ENCODE results near the gene BECN2.

DNA sequence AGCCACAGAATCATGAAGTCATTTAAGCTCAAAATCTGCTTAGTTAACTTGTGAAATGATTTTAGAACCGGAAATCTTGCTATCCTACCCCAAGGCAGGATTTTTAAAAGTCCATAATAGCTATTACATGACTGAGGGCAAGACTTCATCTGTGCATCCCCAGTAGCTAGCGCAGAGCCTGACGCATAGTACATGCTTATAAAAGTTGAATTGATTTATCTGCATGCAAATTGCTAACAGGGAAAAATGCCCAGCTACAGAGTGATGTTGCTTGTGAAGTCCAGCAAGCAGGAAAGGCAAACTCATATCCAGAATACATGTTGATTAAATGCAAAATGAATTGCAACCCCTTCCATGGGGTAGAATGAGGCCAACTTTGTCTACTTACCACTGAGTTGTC, 49.4 kb downstream of the BECN2 start:
- TF ChIP-seq, protein P1, sequence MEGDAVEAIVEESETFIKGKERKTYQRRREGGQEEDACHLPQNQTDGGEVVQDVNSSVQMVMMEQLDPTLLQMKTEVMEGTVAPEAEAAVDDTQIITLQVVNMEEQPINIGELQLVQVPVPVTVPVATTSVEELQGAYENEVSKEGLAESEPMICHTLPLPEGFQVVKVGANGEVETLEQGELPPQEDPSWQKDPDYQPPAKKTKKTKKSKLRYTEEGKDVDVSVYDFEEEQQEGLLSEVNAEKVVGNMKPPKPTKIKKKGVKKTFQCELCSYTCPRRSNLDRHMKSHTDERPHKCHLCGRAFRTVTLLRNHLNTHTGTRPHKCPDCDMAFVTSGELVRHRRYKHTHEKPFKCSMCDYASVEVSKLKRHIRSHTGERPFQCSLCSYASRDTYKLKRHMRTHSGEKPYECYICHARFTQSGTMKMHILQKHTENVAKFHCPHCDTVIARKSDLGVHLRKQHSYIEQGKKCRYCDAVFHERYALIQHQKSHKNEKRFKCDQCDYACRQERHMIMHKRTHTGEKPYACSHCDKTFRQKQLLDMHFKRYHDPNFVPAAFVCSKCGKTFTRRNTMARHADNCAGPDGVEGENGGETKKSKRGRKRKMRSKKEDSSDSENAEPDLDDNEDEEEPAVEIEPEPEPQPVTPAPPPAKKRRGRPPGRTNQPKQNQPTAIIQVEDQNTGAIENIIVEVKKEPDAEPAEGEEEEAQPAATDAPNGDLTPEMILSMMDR (IDR thresholded peaks at IDR 0.05; ENCODE audit: insufficient read depth, low read length, poor library complexity, severe bottlenecking), result no peak
- TF ChIP-seq EZH2phosphoT487 (conservative IDR thresholded peaks at IDR 0.05; ENCODE audit: low read length), result no peak
